HG02885 (cell line): ENCODE measurements around the gene KRTAP15-1.

Source experiments
- ATAC-seq: cut with Tn5 transposase; IDR thresholded peaks from one replicate; pipeline ENCODE4 v1.9.1; 2021; ENCODE audit warnings: mild to moderate bottlenecking; ENCODE audit not compliant: unreplicated experiment, poor library complexity

The KRTAP15-1 gene

GRCh38 chr21:30486180-30486579 lies 46.1 kb downstream of the KRTAP15-1 start:
- no peak for ATAC-seq

- no peak for ATAC-seq
Observed at GRCh38 chr21:30487336-30487735, 47.3 kb downstream of the KRTAP15-1 start, which contains the start of gene KRTAP19-2. KRTAP19-2 (minus strand) TSS chr21:30487436; CDS start chr21:30487348, 88 bp downstream.
